Endodermal cell (in vitro differentiated cells): ENCODE results near the gene HSFX3. TPM values are rescaled to one million over a fixed set of nuclear protein-coding genes. Genes with fewer than 3 reads are reported as not detected.

Experiments used
- DNase-seq: peaks from one replicate; pipeline ENCODE4 v3.0.0-alpha.2; 2017
- H3K27ac ChIP-seq: 2 replicates; pipeline ENCODE4 v1.5.1; 2013; ENCODE audit warnings: mild to moderate bottlenecking, low read depth, low read length, moderate library complexity
- H3K27me3 ChIP-seq: 2 replicates; pipeline ENCODE4 v1.6.1; 2013; ENCODE audit warnings: mild to moderate bottlenecking, low read length, moderate library complexity; ENCODE audit not compliant: insufficient read depth, control insufficient read depth, poor library complexity, severe bottlenecking
- H3K36me3 ChIP-seq: 2 replicates; pipeline ENCODE4 v1.7.0; 2013; ENCODE audit warnings: mild to moderate bottlenecking, low read length, moderate library complexity; ENCODE audit not compliant: control insufficient read depth, insufficient read depth
- H3K4me1 ChIP-seq: one replicate; pipeline ENCODE4 v1.7.0; 2013; ENCODE audit warnings: low read length; ENCODE audit not compliant: control insufficient read depth, insufficient read depth
- H3K4me3 ChIP-seq: 2 replicates; pipeline ENCODE4 v1.5.1; 2013; ENCODE audit warnings: mild to moderate bottlenecking, low read length, moderate library complexity
- H3K9ac ChIP-seq: 2 replicates; pipeline ENCODE4 v1.6.1; 2013; ENCODE audit warnings: mild to moderate bottlenecking, low read length, moderate library complexity; ENCODE audit not compliant: poor library complexity, severe bottlenecking; ENCODE audit errors: extremely low read depth
- H3K9me3 ChIP-seq: 2 replicates; pipeline ENCODE4 v1.6.1; 2013; ENCODE audit warnings: mild to moderate bottlenecking, low read length, moderate library complexity; ENCODE audit not compliant: control insufficient read depth
- H3K27ac Mint-ChIP-seq: 2 replicates; pipeline ENCODE4 v1.8.0; 2020; ENCODE audit warnings: mixed read lengths
- H3K27me3 Mint-ChIP-seq: 2 replicates; pipeline ENCODE4 v1.8.0; 2021; ENCODE audit warnings: mild to moderate bottlenecking, mixed read lengths; ENCODE audit not compliant: insufficient read depth
- H3K36me3 Mint-ChIP-seq: 2 replicates; pipeline ENCODE4 v1.8.0; 2020; ENCODE audit warnings: low read depth, mixed read lengths
- H3K4me1 Mint-ChIP-seq: 2 replicates; pipeline ENCODE4 v1.8.0; 2020; ENCODE audit warnings: mixed read lengths
- H3K4me3 Mint-ChIP-seq: 2 replicates; pipeline ENCODE4 v1.8.0; 2020; ENCODE audit warnings: mild to moderate bottlenecking, moderate library complexity, mixed read lengths
- H3K9me3 Mint-ChIP-seq: 2 replicates; pipeline ENCODE4 v1.8.0; 2020; ENCODE audit warnings: mild to moderate bottlenecking, mixed read lengths
- WGBS, 2 experiments: methylation state at CpG; one replicate each; pipeline versions ENCODE4 v1.1.5 to v1.1.7; 2013; ENCODE audit warnings: missing lambda C conversion rate in 2 of 2, mixed read lengths in 1 of 2; ENCODE audit not compliant: insufficient coverage in 1 of 2, insufficient read length in 1 of 2; 5-methylcytosine and 5-hydroxymethylcytosine counted together
- total RNA-seq, 2 donors: library from RNA; stranded (reverse); fragmentation: NEBNext Ultra II Directional in 1 of 2; extraction: Animal tissue kit (Norgen Biotek cat#: 25700) in 1 of 2; gene quantifications; 2 replicates in 1 of 2; 3 replicates in 1 of 2; pipeline ENCODE4 v1.2.1, GENCODE V29; 2021
- TF ChIP-seq, protein P1 (sequence below): fragments of 200-600 bp; sonication (generic); conservative IDR thresholded peaks from 2 replicates; pipeline ENCODE4 v1.5.0; 2021; ENCODE audit warnings: antibody characterized with exemption, mild to moderate bottlenecking

The HSFX3 gene
- total RNA-seq, 2 donors from 2014 or later: not detected

DNA sequence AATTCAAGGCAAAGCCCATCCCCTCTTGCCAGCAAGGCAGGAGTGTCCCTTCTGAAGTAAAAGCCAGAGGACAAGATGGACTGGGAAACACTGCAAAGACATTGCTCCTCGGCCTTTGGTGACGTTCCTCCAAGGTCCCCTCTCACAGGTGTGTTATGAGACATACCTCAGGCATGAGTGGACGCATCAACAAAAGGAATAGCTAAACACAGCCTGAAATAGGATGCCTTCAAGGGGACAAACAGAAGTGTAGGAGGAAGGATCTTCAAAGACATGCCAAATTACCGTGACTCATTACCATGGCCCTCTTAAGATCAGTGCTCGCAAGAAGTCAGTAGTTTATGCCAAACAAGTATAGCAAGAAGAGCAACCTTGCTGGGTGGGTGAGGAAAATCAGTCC lies 38.6 kb downstream of the HSFX3 start:
- Histone ChIP-seq H3K27ac (no peak overlapping the region), H3K9ac (no peak overlapping the region), H3K9me3 (no peaks in the 10 kb centered on the region), H3K4me3 (no peak overlapping the region), H3K36me3 (no peaks in the 10 kb centered on the region), H3K4me1 (no peaks in the 10 kb centered on the region), H3K27me3 (no peaks in the 10 kb centered on the region)
- Mint-ChIP-seq H3K9me3 (peaks cover 55% of the 10 kb centered on the region), H3K27ac (no peak overlapping the region), H3K4me3 (no peak overlapping the region), H3K4me1 (peaks cover 8% of the 10 kb centered on the region), H3K27me3 (peaks cover 2% of the 10 kb centered on the region), H3K36me3 (no peaks in the 10 kb centered on the region)
- WGBS, 2 experiments: 72 to 82% methylated on average over 3 to 5 of the region's 5 CpGs
- TF ChIP-seq, protein P1, sequence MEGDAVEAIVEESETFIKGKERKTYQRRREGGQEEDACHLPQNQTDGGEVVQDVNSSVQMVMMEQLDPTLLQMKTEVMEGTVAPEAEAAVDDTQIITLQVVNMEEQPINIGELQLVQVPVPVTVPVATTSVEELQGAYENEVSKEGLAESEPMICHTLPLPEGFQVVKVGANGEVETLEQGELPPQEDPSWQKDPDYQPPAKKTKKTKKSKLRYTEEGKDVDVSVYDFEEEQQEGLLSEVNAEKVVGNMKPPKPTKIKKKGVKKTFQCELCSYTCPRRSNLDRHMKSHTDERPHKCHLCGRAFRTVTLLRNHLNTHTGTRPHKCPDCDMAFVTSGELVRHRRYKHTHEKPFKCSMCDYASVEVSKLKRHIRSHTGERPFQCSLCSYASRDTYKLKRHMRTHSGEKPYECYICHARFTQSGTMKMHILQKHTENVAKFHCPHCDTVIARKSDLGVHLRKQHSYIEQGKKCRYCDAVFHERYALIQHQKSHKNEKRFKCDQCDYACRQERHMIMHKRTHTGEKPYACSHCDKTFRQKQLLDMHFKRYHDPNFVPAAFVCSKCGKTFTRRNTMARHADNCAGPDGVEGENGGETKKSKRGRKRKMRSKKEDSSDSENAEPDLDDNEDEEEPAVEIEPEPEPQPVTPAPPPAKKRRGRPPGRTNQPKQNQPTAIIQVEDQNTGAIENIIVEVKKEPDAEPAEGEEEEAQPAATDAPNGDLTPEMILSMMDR: no peak
- no peak for DNase-seq

DNA sequence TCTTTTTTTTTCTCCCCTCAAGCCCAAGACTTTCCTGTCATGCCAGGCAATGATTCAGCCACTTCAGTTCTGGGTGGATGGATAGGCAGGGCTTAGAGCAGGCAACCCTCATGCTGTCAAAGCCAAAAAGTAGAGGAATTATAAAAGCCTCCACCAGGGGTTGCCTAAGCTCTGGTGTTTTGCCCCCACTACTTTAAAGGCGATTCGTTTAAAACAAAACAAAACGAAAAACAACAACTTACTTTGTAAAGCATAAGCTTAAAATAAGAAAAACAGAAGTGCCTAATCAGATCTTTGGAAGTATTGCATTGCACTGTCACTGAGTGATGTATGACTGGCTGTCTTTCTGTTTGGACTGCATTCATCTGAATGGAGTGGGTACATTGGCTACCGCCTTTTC lies 39.3 kb downstream of the HSFX3 start:
- H3K4me1 Mint-ChIP-seq: peaks cover 3% of the 10 kb centered on the region
- no peak overlapping the region for H3K4me3 Mint-ChIP-seq
- 73% methylated on average over 3 of the region's 4 CpGs; no CpG with 5 or more reads in 1 of the 2 experiments for WGBS, 2 experiments
- H3K27ac Mint-ChIP-seq: no peak overlapping the region
- TF ChIP-seq, protein P1: peak; percentile 55
- Histone ChIP-seq H3K27me3 (no peaks in the 10 kb centered on the region), H3K36me3 (no peaks in the 10 kb centered on the region), H3K9me3 (no peaks in the 10 kb centered on the region), H3K9ac (no peak overlapping the region), H3K27ac (no peak overlapping the region), H3K4me1 (no peaks in the 10 kb centered on the region), H3K4me3 (no peak overlapping the region)
- H3K27me3 Mint-ChIP-seq: peaks cover 2% of the 10 kb centered on the region
- H3K36me3 Mint-ChIP-seq: no peaks in the 10 kb centered on the region
- peaks cover 53% of the 10 kb centered on the region for H3K9me3 Mint-ChIP-seq
- no peak for DNase-seq

DNA sequence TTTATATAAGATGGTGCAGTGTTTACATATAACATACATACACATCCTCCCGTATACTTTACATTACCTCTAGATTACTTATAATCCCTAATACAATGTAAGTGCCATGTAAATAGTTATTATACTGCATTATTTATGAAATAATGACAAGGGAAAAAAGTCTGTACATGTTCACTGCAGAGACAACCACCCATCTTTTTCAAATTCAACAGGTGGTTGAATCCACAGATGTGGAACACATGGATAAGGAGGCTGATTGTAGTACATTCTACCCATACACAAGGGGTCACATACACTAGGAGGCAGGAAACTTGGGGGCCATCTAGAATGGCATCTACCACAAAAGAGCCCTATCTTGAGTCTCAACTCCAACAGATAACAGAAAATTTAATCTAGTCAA lies 41.3 kb downstream of the HSFX3 start:
- Histone ChIP-seq H3K27me3 (no peaks in the 10 kb centered on the region), H3K4me1 (no peaks in the 10 kb centered on the region), H3K9ac (no peak overlapping the region), H3K36me3 (no peaks in the 10 kb centered on the region), H3K4me3 (no peak overlapping the region), H3K9me3 (no peaks in the 10 kb centered on the region), H3K27ac (no peak overlapping the region)
- no peak overlapping the region for H3K27ac Mint-ChIP-seq
- WGBS, 2 experiments: no CpG with 5 or more reads among the region's 1 CpG
- DNase-seq: no peak
- TF ChIP-seq, protein P1: no peak
- peaks cover 54% of the 10 kb centered on the region for H3K9me3 Mint-ChIP-seq
- H3K36me3 Mint-ChIP-seq: no peaks in the 10 kb centered on the region
- H3K27me3 Mint-ChIP-seq: peaks cover 2% of the 10 kb centered on the region
- peaks cover 5% of the 10 kb centered on the region for H3K4me1 Mint-ChIP-seq
- H3K4me3 Mint-ChIP-seq: no peak overlapping the region
